Lower leg skin (tissue), 4 donors: ENCODE measurements around the gene EXOC6. TPM values are rescaled to one million over a fixed set of nuclear protein-coding genes. Genes with fewer than 3 reads are reported as not detected.
"Not testable (repeated sequence)": the region's sequence is repeated elsewhere in the genome, so short reads cannot be mapped to it uniquely, and the experiment has no call there.

ENCODE experiments used
- DNase-seq, 2 donors: peaks; one replicate each; pipeline ENCODE4 v3.0.0-alpha.2; 2019; ENCODE audit warnings: low spot score in 2 of 2
- H3K4me3 ChIP-seq: fragments of 200-600 bp; sonication (generic); 2 replicates; pipeline ENCODE4 v1.5.1; 2017; ENCODE audit warnings: mild to moderate bottlenecking, low read depth; ENCODE audit not compliant: poor library complexity, severe bottlenecking
- CTCF ChIP-seq, 3 donors: fragments of 450-650 bp; IDR thresholded peaks; one replicate each; pipeline ENCODE4 v1.5.1; 2016; ENCODE audit warnings: antibody characterized with exemption in 3 of 3, mild to moderate bottlenecking in 3 of 3, moderate library complexity in 2 of 3
- POLR2A ChIP-seq, 2 donors: fragments of 450-650 bp; IDR thresholded peaks; one replicate each; pipeline ENCODE4 v1.6.1; 2016 to 2017; ENCODE audit warnings: antibody characterized with exemption in 2 of 2, mild to moderate bottlenecking in 1 of 2, moderate library complexity in 1 of 2
- WGBS, 2 donors: methylation state at CpG; one replicate each; pipeline ENCODE4 v1.1.5; 2018; 5-methylcytosine and 5-hydroxymethylcytosine counted together
- intact Hi-C: fragments of 100-400 bp; cut with DNase I; formaldehyde crosslinking; loops from one replicate; pipeline ENCODE4 v1.15.0; 2023; ENCODE audit warnings: low total_unique reads
- total RNA-seq, 4 donors: library from RNA; depleted of rRNA; stranded (reverse); fragments of >200 nt; gene quantifications; one replicate each; pipeline ENCODE4 v1.1.0, GENCODE V29; 2016

The EXOC6 gene
- total RNA-seq, 4 donors from 2014 or later, result 5.2 to 8.4 (median 6.0) TPM

- intact Hi-C loops, result no loop called here
Measured at GRCh38 chr10:92970301-92971070, 122.2 kb downstream of the EXOC6 start.

DNA sequence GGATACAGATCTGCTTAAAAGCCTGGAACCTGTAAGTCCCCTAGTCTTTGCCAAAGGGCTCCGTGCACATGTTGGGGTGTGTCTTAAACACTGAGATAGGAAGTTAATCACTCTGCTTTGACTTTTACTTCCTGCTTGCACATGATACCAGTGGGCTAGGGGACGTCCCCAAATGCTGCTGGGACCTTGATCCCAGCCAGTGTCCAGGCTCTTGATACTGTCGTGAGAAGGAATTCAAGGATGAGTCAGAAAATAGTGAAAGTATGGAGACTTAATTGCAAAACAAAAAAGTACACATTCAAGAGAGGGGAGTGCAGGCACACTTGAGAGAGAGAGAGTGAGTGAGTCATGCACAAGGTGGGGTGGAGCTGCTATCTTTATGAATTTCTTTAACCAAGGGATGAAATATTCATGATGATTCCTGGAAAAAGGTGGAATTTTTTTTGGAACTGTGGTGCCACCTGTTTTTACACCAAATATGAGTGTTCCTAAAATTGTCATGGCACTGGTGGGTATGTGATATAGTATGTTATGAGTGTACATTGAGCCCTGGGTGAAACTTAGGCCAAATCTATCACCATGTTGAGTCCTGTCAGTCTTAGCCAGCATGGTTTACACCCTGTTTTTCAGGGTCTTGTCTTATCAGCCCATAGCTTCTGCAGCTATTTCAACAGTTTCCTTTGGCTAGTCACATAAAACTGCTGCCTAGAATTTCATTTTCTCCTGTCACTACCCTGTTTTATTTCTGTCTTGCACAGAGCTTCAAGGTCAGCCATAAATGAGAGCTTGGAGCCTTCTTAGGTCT lies 123.9 kb downstream of the EXOC6 start:
- H3K4me3 ChIP-seq, result no peak overlapping the region
- no peak for DNase-seq
- TF ChIP-seq POLR2A (IDR thresholded peaks at IDR 0.05) (no peak), CTCF (IDR thresholded peaks at IDR 0.05) (no peak)
- WGBS, 2 donors, result 35 to 45% methylated on average over 3 of the region's 3 CpGs
- intact Hi-C loops, result no loop called here

More at GRCh38 chr10:92970301-92971070, 122.2 kb downstream of the EXOC6 start:
- H3K4me3 ChIP-seq, result no peak overlapping the region
- DNase-seq, result no peak
- 89 to 91% methylated on average over 3 of the region's 3 CpGs for WGBS, 2 donors
- no peak for TF ChIP-seq CTCF (IDR thresholded peaks at IDR 0.05)

- H3K4me3 ChIP-seq, result no peak overlapping the region
- WGBS, 2 donors, result 78 to 96% methylated on average over 2 of the region's 2 CpGs
- intact Hi-C loops, result no loop called here
- TF ChIP-seq CTCF (IDR thresholded peaks at IDR 0.05) (no peak), POLR2A (IDR thresholded peaks at IDR 0.05) (no peak)
- no peak for DNase-seq
Measured at GRCh38 chr10:92972886-92973285, 124.6 kb downstream of the EXOC6 start.

DNA sequence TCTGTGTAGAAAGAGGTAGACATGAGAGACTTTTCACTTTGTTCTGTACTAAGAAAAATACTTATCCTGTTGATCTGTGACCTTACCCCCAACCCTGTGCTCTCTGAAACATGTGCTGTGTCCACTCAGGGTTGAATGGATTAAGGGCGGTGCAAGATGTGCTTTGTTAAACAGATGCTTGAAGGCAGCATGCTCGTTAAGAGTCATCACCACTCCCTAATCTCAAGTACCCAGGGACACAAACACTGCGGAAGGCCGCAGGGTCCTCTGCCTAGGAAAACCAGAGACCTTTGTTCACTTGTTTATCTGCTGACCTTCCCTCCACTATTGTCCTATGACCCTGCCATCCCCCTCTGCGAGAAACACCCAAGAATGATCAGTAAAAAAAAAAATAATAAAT lies 128.0 kb downstream of the EXOC6 start:
- intact Hi-C loops, DNase-seq: not testable (repeated sequence)
- 93 to 96% methylated on average over 5 of the region's 5 CpGs for WGBS, 2 donors

DNA sequence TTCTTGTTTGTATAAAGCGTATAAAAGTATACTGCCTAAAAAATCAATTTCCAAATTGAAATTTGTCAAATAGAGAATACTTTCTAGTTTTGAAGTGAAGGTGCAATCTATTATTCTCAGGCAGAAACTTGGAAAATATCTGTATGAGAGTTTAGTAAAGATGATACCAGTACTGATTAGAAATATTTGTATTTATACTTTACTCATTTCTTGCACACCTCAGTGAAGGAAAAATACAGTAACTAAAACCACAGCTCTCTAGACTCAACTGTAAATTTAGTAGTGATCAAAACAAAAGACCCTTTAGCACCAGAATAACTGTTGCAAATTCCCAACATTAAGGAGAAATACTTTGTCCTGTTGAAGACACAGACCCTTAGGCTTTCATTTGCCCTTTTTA lies 140.9 kb downstream of the EXOC6 start:
- TF ChIP-seq POLR2A (IDR thresholded peaks at IDR 0.05) (no peak), CTCF (IDR thresholded peaks at IDR 0.05) (no peak)
- DNase-seq, result no peak
- H3K4me3 ChIP-seq, result no peak overlapping the region
- intact Hi-C loops, result no loop called here
- WGBS, 2 donors, result 85 to 98% methylated on average over 1 of the region's 1 CpG

More for the DNA sequence above, 128.0 kb downstream of the EXOC6 start:
- H3K4me3 ChIP-seq, result not testable (repeated sequence)

DNA sequence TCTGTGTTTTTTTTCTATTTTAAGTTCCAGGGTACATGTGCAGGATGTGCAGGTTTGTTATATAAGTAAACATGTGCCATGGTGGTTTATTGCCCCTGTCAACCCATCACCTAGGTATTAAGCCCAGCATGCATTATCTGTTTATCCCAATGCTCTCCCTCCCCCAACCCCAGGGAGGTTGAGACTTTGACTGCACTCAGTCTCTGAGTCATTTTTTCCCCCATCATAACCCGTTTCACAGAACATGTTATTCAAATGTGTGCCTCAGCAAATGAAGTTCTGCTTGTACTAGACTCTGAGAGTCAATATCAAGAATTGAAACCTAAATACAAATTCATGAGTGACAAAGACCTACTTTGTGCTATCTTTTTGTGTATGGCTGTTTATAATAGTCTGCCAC lies 142.3 kb downstream of the EXOC6 start:
- no peak for TF ChIP-seq CTCF (IDR thresholded peaks at IDR 0.05)
- no peak for TF ChIP-seq POLR2A (IDR thresholded peaks at IDR 0.05)
- WGBS, 2 donors, result 31 to 34% methylated on average over 1 of the region's 1 CpG
- H3K4me3 ChIP-seq, result no peak overlapping the region
- intact Hi-C loops, result no loop called here
- DNase-seq, result no peak
